HT-29 (cell line): Measurements from ENCODE around the gene BICC1. TPM values are rescaled to one million over a fixed set of nuclear protein-coding genes. Genes with fewer than 3 reads are reported as not detected.

ENCODE experiments used
- DNase-seq: peaks from one replicate; pipeline ENCODE4 v3.0.0-alpha.2; 2015; ENCODE audit warnings: low spot score
- total RNA-seq: library from RNA; depleted of rRNA; stranded (reverse); fragments of >200 nt; shearing (Covaris generic); gene quantifications from 2 replicates; pipeline ENCODE4 v1.2.3, GENCODE V29; 2014; rRNA removed

The BICC1 gene
- not detected in 2 replicates for total RNA-seq

DNA sequence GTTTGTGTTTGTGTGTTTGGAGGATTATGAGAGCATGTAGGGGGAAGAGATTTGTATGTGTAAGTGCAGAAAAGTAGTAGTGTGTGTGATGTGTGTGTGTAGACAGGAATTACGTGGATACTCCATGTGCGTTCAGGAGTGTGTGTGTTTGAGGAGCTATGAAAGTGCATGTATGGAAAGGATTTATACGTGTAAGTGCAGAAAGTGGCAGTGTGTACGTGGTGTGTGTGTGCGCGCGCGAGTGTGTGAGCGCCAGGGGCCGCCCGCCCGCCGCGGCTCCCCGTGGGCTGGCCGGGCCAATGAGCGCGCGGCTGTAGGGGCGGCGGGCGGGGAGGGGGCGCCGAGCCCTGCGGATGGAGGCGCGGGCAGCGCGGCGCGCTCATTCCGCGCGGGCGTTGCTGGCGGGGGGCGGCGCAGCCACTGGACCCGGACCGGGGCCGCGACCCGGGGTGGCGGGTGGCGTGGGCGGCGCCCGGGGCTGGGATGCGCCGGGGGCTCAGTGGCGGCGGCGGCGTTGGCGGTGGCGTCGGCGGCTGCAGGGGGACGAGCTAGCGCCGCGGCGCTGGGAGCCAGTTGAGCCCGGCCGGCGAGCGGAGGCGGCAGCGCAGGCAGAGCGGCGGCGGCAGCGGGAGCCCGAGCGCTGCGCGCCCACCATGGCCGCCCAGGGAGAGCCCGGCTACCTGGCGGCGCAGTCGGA is at the start of gene BICC1:
TSS of gene BICC1 (plus strand) at position 382 of the 697 bp plus-strand sequence. CDS start at position 654, 272 bp downstream.
- DNase-seq: no peak

GRCh38 chr10:58464956-58465355 is 47.7 kb upstream of the BICC1 start:
- DNase-seq: no peak

DNA sequence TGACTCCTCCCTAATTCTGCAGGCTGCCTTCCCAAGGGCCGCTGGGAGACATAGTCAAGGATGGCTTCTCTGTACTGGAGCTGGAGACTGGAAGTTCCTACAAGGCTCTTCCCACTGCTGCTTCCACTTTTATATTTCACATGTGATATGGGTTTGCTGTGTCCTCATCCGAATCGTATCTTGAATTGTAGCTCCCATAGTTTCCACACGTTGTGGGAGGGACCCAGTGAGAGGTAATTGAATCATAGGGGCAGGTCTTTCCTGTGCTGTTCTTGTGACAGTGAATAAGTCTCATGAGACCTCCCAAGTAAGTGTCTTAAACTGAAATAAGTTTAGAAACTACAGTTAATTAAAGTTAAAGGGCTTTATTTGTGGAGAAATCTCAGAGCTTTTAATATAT is 47.0 kb upstream of the BICC1 start:
- DNase-seq: no peak

DNA sequence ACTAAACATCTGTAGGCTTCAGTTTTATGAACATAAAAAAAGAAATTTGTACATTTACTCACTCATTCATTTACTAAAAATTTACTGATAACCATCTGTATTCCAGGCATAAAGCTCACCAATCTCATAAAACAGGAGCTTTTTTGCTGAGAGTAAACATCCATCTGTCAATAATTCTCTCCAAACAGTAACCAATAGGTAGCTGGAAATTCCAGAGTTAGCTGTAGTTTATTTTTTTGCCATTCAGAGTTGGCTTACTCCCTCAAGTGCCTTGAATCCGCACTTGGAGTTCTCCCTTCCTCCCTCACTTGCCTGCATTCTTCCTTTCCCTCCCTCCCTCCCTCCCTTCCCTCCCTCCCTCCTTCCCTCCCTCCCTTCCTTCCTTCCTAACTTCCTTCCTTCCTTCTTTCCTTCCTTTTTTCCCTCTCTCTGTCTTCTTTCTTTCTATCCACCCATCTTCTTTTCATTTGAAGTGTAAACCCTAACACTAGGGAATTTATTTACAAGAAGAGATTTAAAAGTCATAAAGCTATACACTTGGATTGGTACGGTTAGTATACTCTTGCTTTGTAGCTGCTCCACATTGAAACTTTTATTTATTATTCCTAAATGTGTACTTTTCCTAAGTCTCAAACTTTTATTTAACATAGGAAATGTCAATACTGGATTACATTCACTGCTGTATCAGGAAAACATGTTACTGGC is 44.6 kb upstream of the BICC1 start:
- DNase-seq: peak; percentile 27

GRCh38 chr10:58473976-58474375 is 38.7 kb upstream of the BICC1 start:
- DNase-seq: no peak

- DNase-seq: no peak
Observed at GRCh38 chr10:58475322-58476277, 37.1 kb upstream of the BICC1 start.

DNA sequence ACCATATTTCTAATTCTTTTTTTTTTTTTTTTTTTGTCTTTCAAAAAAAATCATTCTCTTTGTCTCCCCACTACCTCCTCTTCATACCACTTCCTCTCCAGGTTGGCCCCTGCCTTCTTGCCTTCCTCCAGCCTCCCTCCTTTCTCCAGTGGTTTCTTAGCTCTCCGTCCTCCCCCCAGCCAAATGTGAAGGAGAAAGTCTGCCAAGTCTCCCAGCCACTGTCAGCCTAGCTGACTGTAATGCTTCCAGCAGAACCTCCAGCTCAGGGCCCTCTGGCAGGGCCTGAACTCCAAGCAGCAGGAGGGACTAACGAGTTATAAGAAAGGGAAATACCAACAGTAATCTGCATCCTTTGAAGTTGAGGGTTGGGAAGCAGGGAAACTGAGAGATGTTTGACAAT is 35.5 kb upstream of the BICC1 start:
- DNase-seq: no peak

- DNase-seq: no peak
Observed at GRCh38 chr10:58477902-58478301, 34.8 kb upstream of the BICC1 start.

DNA sequence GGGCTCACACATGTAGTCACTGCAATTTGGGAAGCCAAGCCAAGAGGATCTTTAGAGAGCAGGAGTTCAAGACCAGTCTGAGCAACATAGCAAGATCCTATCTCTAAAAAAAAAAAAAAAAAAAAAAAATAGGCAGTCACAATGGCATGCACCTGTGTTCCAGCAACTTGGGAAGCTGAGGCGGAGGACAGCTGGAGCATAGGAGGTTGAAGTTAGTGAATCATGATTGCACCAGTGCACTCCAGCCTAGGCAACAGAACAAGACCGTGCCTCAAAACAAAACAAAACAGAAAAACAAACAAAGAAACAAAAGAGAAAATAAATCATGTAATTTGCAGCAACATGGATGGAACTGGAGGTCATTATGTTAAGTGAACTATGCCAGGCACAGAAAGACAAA is 33.6 kb upstream of the BICC1 start:
- DNase-seq: no peak

DNA sequence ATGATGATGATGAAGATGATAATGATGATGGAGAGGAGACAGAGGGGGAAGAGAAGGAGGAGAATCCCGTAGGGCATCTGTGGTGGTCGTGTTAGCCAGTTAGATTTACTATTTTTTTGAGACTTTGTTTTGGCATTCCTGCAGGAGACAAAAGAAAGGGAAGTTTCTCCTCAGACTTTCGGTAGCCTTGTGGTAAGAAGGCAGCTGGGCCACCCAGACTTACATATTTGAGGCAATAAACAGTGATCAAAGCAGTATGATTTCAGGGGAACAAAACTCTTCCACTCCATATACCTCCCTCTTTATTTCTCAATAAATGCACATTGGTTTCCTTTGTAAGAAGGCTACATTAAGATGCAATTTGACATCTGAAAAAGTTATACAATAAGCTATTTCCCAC is 32.4 kb upstream of the BICC1 start:
- DNase-seq: no peak

DNA sequence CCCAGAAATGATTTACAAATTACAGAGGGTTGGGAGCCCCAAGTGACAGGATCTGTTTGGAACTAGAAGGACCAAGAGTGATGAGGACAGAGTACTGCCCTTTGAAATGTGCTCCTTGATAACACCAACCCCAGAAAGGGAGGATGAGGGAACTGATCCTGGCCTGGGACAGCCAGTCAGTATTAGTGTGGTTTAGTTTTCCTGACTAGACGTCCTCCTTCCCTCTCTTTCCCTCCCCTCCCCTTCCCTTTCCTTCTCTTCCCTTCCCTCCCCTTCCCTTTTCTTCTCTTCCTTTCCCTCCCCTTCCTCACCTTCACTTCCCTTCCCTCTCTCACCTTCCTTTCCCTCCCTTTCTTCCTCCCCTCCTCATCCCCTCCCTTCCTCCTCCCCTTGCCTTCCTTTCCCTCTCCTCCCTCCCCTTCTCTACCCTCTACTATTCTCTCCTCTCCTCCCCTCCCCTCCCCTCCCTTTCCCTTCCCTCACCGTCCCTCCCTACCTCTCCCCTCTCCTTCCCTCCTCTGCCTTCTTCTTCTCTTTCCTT is 31.0 kb upstream of the BICC1 start:
- no peak for DNase-seq

DNA sequence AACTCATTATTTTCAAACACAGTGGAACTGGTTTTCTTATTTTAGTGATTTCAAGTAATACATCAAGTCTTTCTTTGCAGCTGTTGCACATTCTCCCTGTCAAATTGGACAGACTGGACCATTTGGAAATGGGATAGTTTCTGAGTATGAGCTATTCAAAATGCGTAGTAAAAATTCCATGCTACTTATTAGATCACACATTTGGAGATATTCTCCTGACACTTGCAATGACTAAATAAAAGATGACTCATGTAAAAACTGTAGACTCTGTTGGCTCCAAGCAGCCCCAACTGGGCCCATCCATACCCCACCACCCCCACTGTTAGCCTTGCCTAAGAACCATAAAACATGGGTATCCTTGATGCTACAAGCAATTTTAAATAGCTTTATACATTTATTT is 25.9 kb upstream of the BICC1 start:
- DNase-seq: no peak

- no peak for DNase-seq
Observed at GRCh38 chr10:58488921-58489320, 23.8 kb upstream of the BICC1 start.

DNA sequence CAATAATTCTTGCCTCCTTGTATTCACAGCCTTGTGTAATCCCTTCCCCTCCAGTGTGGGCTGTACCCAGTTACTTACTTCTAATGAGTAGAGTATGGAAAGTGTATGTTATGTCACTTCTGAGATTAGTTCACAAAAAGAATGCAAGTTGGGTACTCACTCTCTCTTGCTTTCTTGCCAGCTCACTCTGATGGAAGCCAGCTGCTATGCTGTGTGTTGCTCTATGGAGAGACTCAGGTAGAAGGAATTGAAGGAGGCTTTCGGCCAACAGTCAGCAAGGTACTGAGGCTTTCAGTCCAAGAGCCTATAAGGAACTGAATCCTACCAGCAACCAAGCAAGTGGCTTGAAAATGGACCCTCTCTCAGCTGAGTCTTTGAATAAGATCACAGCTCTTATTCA is 9.7 kb upstream of the BICC1 start:
- DNase-seq: no peak

- no peak for DNase-seq
Observed at GRCh38 chr10:58508316-58508715, 4.4 kb upstream of the BICC1 start.

- DNase-seq: no peak
Observed at GRCh38 chr10:58511765-58512490, 744 bp upstream of the BICC1 start.

DNA sequence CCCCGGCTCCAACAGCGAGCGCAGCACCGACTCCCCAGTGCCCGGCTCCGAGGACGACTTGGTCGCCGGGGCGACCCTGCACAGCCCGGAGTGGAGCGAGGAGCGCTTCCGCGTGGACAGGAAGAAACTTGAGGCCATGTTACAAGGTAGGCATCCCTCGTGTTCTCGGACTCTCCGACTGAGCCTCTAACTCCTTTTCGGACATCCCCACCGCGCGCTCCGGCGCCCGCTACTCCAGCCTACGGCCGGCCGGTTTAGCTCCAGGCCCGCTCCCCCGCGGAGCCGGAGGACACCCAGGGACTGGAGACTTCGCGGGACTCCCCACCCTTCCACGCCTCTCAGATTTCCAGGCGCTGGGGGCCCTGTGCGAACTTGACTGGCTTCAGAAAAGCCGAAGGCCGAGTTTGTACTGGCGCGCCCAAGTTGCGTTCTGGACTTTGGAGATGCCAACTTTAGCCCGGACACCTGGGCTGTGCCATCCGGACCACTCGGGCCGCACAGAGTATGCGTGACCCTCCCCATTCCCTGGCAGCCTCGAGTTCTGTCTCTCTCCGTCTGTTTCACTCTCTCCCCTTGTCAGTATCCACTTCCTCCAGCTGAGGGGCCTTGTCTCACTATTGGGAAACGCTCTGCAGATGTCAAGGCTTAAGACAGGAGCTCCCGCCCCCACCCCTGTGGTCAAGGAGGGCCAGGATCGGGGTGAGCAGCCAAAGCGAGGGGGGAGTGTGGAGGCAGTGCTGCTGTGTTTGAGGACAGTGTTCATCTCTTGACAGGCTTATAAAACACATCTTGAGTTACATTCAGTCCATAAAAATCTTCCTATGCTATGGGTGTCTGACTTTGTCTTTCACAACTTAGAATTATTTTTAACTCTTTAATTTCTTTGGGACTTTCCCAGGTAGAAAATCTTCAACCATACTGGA is 777 bp downstream of the BICC1 start:
- DNase-seq: no peak

DNA sequence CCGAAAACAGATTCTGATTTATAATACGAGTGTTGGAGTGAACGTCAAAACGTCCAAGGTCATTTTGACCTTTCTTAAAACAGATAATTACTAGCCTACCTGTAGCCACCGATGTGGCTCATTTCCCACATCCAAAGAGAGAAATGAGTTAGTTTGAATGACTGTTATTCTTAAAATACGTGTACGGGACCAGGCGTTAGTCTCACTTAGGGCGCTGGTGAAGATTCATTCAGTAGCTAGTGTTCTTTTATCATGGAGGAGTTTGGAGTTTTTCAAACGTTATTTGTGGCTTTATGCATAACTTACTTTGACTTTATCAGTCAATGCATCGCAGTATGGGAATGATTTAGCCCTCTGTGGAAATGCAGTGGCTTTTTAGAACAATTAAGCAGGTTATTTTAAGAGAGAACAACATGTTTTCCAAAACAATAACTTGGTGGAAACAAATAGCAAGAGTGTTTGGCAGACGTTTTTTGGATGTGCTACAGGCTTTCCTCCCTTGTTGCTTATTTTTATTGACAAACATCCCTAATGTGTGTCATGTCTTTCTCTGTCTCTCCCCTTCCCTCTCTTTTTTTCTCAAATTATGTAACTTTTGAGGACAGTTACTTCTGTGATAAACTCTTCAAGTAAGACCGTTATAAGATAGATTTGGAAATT is 1.6 kb downstream of the BICC1 start:
- DNase-seq: no peak

GRCh38 chr10:58515291-58515941 is 2.7 kb downstream of the BICC1 start:
- no peak for DNase-seq
